Hematopoietic multipotent progenitor cell treated with erythropoietin and hydrocortisone succinate and interleukin-3 and kit ligand, for 8 days (in vitro differentiated cells): ENCODE measurements around the gene ZNF648.
A peak's percentile ranks its signal among the peaks of the same experiment; 100 is the strongest.
"Not testable (repeated sequence)": the region's sequence is repeated elsewhere in the genome, so short reads cannot be mapped to it uniquely, and the experiment has no call there.

Experiments
- DNase-seq: peaks from one replicate; pipeline ENCODE4 v3.0.0-alpha.2; 2015

ZNF648 gene, protein sequence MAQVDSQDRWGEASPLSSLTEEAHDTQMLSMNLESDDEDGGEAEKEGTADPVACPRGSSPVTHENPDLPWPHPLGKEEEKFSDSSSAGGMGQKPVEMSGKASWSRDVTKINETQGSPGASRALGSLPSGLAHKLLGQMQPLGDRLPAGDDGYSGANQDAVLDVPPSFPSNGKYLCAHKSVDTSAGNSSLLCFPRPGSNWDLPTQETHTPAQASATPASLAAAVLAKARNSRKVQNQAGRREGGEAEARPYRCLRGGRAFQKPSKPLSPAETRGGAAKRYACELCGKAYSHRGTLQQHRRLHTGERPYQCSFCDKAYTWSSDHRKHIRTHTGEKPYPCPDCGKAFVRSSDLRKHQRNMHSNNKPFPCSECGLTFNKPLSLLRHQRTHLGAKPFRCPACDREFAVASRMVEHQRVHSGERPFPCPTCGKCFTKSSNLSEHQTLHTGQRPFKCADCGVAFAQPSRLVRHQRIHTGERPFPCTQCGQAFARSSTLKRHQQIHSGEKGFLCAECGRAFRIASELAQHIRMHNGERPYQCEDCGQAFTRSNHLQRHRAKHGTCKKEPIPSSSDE

DNA sequence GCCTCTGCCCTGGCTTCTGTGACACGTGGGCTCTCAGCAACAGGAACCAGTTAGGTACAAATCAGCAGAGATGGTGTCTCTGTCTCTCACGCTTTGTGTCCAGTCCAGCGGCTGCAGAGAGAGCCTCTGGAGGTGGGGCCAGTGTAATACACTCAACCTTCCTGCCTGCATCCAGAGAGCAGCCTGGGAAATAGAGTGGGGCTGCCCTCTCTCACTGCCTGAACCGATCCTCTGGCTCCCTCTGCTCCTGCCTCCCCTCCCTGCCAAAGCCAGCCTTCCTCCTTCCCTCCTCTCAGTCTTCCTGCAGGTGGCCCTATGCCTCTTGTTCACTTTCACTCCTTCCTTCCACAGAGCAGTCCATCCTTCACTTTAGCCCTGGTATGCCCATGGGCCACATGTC is at the start of gene ZNF648:
TSS of gene ZNF648 (minus strand) at position 119 of the 400 bp plus-strand sequence. CDS start 3,702 bp downstream, outside the sequence.
- no peak for DNase-seq

DNA sequence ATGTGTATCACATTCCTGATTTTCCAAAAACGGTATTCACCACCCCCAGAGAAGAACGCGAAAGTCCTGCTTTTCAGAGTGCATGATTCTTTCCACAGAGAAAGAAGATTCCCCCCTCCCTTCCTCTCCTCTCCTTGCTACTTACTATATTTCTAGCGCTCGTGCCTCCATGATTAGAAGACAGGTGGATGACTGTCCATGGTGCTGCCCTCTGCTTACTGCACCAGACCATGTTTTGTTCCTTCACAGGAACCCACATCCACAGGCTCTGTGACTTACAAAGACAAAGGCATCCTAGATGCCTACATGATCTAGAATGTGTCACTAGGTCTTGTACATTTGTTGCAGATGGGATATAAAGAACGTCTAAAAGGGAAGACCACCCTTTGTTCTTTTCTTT is 49.1 kb upstream of the ZNF648 start:
- no peak for DNase-seq

DNA sequence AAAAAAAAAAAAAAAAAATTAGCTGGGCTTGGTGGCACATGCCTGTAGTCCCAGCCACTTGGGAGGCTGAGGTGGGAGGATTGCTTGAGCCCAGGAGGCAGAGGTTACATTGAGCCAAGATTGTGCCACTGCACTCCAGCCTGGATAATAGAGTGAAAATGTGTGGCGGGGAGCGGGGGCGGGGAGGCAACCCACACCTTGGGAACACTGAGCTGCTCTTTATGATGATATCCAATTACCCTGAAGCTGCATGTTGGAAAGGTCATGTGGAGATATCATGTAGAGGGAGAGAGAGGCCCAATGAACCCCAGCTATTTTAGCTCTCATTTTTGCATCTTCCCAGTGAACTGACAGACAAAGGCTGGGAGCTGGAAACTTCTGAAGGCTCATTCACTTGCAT is 48.3 kb upstream of the ZNF648 start:
- DNase-seq = no peak

DNA sequence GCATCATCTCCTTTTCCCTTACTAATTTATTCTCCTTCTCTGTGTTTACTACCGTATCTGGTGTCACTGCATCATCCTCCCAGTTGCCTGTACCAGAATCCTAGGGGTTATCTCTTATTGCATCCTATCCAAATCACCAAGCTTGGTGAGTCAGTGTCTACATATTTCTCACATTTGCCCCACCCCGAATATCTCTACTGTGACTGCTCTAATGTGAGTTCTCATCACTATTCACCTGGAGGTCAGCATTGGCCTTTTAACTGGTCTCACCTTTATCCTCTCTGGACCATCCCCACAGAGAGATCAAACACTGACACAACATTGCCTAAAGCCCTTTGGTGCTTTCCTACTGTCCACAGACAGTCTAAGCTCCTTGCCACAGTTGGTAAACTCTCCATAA is 45.7 kb upstream of the ZNF648 start:
- no peak for DNase-seq

DNA sequence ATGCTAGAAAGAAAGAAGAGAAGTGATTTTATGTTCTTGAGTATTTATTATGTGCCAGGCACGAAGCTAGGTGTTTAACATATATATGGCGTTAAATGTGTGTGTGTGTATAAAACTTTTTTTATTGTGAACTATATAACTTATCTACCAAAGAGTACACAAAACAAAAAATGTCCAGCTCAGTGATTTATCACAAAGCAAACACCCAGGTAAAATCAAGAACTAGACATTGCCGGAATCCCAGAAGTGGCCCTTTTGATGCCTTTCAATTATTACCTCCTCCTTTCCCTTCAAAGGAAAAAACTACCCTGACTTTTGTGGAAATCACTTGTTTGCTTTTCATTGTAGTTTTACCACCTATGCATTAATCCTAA is 40.5 kb upstream of the ZNF648 start:
- no peak for DNase-seq

DNA sequence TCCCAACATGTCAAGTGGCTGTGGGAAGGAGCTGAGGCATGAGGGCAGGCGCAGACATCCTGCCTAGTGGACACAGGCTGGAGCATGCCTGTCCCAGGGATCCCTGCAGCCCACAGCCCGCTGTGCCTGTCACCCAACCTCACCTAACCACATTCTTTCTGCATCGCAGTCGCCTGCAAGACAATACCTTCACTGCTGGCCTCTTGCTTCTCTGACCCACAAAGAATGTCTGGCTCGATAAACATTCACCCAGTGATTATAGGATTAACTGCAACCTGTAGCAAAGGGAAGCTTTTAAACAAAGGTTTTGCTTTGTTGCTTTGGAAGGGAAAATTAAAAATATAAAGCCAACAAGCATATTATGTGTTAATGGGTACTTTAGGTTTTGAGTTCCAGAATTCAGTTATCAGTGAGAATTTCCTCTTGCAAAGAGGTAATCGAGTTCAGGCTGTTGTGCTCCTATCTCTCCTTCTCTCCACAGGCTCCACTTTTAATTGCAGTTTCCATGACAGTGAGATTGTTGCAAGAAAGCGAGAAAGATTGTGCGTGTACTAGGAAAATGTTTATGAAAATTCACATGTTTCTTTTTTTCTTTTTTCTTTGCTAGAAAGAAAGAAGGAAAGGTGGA is 40.0 kb upstream of the ZNF648 start:
- DNase-seq = no peak

DNA sequence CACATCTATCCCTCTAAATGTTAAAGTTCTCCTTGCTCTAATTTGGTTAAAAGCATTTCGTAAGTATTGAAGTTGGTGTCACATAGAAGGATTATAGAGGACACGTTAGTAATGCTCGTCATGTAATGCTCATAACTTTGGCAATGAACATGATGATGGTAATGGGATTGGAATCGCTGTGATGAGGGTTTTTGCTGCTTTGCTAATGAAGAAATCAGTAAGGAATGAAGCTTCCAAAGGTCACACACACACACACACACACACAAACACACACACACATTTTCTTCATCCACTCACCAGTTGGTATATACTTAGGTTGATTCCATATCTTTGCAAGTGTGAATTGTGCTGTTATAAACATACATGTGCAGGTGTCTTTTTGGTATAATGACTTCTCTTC is 36.8 kb upstream of the ZNF648 start:
- no peak for DNase-seq

DNA sequence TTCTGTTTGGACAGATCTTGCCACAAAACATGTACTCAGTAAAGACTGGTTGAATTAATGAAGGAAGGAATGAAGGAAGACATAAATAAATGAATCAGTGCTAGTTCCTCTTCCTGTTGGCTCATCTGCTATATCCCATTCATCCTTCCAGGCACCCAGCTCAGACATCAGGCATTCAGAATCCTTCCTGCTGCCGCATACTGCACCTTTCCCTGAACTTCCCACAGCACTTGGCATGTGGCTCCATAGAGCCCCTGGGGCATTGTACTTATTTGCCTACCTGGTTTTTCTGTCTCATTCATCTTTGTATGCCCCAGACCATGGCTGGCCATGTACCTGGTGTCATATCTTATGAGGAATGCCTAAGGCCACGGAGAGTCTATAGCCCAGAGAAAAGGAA is 34.4 kb upstream of the ZNF648 start:
- DNase-seq = no peak

DNA sequence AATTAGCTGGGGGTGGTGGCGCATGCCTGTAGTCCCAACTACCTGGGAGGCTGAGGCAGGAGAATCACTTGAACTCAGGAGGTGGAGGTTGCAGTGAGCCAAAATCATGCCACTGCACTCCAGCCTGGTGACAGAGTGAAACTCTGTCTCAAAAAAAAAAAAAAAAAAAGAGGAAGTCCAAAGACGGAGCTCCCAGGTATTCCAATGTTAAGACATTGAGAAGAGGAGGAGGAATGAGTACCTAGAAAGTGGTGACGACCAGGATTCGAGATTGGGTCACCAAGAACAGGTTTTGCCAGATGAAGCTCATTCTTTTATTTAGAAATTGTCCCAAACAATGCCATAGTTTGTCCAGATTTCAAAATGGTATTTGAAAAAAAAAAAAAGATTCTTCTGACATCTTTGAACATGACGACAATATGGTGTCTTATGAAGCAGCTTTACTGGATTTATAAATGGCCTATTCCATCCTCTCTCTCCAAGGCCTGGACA is 33.0 kb upstream of the ZNF648 start:
- not testable (repeated sequence) for DNase-seq

DNA sequence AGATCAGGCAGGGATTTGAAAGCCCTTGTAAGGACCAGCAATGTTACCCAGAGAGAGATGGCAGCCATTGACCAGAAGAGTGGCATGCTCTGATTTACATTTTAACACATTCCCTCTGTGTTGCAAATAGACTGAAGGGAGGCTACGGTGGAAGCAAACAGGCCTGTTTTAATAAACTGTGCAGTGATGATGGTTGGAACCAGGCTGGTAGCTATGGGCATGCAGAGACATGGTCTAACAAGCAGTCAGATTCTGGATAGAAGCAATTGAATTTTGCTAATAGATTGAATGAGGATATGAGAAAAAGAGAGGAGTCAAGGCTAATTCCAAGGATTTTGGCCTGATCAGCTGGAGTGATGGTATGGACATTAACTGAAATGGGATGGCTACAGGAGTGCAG is 32.3 kb upstream of the ZNF648 start:
- no peak for DNase-seq

DNA sequence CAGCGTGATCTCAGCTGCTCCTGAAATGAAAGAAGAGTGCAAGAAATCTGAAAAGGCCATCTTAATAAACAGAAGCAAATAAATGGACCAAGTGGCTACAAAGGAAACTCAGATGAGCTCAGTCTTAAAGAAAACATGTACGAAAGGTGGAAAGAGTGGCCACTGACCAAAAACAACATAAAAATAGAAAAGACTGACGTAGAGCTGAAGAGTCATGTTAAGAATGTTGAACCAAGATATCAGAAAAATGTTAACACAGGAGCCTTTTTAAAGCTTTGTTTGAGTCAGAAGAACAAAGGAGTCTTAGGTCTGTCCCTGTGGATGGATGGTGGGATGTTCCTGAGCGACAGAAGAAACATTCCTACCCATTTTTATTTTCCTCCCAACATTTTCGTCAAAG is 30.8 kb upstream of the ZNF648 start:
- no peak for DNase-seq

DNA sequence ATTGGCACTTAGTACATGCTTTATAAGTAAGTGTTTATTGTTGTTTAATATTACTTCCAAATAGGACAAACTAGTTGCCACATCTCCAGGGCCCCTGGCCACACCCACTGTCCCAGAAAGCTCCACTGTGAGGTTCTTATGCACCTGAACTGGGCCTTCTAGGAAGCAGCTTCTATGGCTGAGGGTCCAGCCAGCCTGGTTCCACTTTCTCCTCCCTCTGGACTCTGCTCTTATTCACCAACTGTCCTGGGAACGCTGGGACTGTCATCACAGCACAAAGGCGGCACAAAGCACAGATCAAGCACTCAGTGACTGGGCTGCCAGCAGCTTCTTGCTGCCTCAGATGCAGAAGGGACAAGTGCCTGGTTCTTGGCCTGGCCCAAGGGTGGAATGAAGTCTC is 29.6 kb upstream of the ZNF648 start:
- DNase-seq = no peak

DNA sequence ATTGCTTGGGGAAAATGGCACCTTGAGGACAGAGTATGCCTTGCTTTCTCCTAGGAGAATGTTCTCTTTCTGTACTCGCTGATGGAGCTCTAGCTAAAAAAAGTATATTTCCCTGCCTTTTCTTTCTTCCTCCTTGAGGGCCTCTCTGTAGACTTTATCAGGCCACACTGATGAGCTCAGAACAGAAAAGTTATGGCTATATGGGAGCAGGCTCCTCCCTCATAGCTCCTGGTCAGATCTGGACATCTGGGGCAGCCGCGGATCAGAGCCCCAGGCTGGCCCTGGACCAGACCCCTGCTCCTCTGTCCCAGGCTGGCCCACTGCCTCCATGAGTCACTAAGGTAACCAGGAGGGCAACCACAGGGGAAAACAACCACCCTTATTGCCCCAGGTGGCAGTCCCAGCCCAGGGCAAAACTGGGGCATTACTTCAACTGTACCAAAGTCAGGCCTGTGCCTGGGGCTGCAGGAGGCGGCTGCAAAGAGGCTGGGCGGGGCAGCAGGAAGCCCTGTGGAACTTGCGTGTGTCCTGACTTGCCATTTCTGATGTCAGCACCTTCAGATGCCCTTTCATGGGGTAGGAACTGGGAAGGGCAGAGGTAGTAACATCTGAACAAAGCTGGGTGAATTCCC is 26.3 kb upstream of the ZNF648 start:
- DNase-seq = no peak

DNA sequence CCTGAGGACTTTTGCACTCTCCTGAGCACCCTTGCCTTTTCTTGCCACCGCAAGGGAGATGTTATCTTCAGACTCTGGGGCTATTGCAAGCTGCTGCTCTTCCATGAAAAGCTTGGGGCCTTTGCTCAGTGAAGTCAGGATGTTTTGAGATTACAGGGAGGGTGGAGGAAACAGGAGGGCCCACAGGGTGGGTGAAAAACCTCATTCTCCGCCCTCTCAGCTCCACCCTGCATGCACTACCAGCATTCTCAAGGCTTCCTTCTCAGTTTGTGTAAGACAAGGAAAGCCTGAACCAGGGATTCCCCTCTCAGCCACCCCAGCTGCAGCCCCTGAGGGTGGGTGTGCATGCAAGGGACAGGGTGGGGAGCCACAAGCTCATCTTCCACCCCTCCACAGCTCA is 25.8 kb upstream of the ZNF648 start:
- DNase-seq = peak; percentile 68

DNA sequence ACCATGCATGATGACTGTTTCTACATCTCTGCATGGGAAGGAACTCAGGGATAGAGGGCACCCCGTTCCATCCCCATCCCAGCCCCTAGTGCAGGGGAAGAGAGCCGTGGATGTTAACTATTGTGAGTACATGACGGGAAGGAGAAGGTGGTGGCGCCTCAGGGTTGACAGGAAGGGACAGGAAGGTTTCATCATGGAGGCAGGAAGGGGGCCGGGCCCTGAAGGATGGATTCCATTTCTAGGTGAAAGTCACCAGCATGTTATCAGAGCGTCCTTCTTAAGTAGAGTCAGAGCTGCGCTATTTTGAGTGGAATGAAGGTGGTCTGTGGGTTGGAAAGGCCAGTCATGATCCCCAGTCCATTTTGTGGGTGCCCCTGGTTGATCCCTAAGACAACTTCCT is 25.1 kb upstream of the ZNF648 start:
- DNase-seq = no peak

DNA sequence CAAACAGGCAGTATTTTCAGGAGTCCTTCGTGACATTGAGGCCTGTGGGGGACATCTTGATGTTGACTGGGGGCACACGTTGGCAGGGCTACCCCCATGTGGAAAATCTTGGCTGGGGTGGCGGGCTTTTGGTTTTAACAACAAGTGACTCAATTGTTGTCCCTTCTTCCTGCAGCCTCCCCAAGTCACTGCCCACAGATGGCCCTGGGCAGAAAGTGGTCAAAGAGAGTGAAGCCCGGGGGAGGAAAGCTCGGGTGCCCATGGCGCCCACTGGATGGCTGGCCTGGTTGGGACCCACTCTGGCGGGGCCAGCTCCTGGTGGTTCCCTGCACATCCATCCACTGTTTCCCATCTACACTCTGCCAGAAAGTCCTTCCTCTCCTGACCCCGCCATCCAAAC is 24.6 kb upstream of the ZNF648 start:
- DNase-seq = no peak

DNA sequence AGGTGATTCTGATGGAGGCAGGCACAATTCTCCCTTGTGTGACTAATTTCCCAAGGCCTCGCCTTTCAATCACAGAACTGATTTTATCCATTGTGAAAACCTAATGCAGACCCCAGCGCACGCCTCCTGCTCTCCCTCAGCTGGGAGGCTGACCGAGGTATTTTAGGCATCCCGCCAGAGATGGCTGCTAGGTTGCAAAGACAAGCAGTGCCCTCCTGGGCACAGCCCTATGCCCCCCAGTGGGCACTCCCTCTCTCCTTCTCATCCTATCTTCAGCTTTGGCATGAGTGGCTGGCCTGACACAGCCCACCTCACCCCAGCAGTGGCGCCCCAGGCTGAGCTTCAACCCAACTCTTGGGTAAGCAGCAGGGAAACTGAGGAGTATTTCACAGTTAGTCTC is 24.2 kb upstream of the ZNF648 start:
- DNase-seq = no peak

DNA sequence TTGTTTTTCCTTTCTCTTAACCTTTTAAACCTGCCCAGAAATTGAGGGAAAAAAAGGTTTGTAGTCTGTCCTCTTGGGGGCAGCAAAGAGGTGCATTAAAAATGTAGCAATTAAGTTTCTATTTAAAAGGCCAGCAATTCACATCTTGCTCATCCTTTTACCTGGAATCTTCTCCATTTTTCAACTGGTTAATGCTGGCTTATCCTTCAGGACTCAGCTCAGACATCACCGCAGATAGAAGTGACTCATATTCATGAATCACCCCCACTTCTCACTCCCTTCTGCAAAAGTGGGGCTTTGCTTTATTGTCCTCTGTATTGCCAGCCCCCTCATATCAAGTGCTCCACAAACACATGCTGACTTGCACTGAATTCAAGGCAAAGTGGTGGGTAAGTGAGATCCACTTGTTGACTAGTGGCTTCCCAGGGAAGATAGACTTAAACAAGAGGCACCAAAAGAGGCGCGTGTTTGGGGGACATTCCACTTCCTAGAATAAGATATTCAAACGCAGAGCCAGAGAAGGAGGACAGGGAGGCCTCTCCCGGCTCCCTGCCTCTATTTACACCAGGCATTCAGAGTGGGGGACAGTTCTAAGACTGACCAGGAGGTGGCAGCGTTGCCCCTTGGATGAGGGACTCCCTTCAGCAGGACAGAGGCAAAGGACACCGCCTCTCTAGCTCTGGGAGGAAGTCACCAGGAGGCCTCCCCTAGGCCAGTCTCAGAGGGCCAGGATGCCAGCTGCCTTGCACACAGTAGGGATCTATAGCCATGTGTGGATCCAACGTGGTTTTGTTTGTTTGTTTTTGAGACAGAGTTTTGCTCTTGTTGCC is 23.2 kb upstream of the ZNF648 start:
- peak; percentile 90 for DNase-seq

DNA sequence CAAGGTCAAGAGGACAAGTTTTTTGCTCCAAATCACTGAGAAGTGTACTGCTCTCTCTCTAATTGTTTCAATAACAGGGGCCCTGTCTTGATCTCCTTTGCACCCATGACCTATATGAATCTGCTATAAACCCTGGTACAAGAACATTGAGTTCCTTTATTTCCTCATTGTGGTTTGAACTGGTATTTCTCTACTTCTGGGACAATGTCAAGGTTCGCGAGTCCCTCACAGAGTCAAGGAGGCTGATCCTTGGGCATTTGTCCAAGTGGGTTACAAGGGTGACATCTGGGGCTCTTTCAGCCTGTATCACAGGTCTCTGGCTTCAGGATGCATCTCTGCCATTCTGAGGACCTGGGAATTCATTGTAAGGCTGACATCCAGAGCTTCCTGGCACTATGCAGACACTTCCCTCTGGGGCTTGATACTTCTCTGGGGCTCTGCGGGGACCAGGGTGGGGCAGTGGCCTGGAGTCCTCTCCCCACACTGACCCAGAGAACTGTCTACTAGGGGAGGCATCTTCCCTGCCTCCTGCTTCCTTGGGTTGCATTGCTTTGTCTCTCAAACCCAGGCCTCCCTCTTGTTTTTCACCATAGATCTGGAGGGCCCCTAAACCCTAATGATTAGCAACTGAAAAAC is 22.5 kb upstream of the ZNF648 start:
- no peak for DNase-seq

DNA sequence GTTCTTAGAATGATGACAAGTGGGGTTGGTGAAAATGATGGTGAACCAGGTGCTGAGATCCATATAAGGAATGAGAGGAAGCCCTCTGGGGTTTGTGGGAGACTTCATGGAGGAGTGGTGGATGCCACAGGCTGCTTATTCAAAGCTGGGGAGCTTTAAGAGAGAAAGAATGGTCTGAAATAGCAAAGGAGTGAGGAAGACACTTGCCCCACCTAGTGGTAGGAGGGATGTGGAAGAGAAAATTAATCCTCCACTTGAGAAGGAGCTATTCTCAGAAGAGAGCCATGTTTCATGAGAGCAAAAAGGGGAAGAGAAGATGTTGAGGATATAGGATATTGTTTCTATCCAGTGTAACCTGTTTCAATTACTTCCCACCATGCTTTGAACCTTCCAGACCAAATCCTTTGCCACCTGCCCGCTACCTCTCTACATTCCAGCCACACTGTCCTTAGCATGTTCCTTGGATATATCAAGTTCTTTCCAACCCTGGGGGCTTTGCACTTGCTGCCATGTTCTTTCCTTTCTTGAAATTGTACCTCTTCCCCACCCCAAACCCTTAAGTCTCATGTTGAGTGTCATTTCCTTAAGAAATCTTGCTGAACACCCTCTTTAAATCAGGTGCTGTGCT is 19.6 kb upstream of the ZNF648 start:
- DNase-seq = peak; percentile 59

DNA sequence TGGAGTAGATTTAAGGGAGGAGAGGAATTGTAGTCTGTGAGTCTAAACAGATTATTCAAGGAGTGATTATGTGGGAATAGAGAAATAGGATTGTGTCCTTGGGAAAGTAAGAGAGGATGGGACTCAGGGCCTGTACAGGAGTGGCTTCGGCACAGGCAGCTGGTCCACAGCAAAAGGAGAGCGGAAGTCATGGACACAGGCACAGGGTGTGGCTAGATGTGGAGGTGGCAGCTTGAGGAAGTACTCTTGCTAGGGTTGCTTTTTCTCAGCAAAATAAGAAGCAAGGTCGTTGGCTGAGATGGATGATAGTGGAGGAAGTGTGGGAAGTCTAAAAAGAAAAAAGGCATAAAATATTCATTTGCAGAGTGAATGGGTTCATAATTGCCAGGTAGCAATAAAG is 18.5 kb upstream of the ZNF648 start:
- no peak for DNase-seq

DNA sequence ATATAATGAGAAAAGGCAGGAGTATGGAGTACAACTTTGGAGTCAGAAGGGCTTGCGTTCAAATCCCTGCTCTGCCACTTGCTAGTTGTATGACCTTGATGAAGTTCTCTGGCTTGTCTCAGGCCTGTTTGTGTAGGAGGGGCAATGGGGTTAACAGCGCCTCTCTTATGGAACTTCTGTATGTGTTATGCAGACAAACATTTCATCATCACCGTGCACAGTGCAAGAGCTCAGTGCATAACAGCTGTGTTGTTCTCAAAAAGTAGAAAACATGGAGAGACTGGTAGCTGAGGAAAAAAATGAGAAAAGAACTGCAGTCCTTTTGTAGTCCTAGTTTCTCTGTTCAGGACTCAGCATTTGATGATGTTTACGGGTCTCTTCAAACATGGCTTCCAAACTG is 10.4 kb upstream of the ZNF648 start:
- no peak for DNase-seq
